KOPT-K1 (cell line): ENCODE results near the gene PAK1.
"Not testable (repeated sequence)": the region's sequence is repeated elsewhere in the genome, so short reads cannot be mapped to it uniquely, and the experiment has no call there.

ENCODE experiments used
- H3K27ac ChIP-seq: fragments of 200-600 bp; sonication (generic); 2 replicates; pipeline ENCODE4 v1.5.1; 2016; ENCODE audit warnings: antibody characterized with exemption, mild to moderate bottlenecking, low read depth, low read length; ENCODE audit not compliant: poor library complexity, severe bottlenecking
- H3K36me3 ChIP-seq: fragments of 200-600 bp; sonication (generic); 2 replicates; pipeline ENCODE4 v1.5.1; 2017; ENCODE audit warnings: antibody characterized with exemption, mild to moderate bottlenecking, low read length, moderate library complexity; ENCODE audit not compliant: insufficient read depth
- H3K9me3 ChIP-seq: fragments of 200-600 bp; sonication (generic); 2 replicates; pipeline ENCODE4 v1.5.1; 2017; ENCODE audit warnings: antibody characterized with exemption, low read length, mild to moderate bottlenecking; ENCODE audit not compliant: insufficient read depth, poor library complexity, severe bottlenecking

Gene PAK1

GRCh38 chr11:77311701-77312100 lies 162.2 kb downstream of the PAK1 start:
- Histone ChIP-seq H3K27ac (no peak overlapping the region), H3K9me3 (no peaks in the 10 kb centered on the region), H3K36me3 (no peaks in the 10 kb centered on the region)

- Histone ChIP-seq H3K36me3 (no peaks in the 10 kb centered on the region), H3K9me3 (no peaks in the 10 kb centered on the region)
Observed at GRCh38 chr11:77310721-77311120, 163.2 kb downstream of the PAK1 start.

GRCh38 chr11:77309401-77310085 lies 164.4 kb downstream of the PAK1 start:
- no peaks in the 10 kb centered on the region for H3K36me3 ChIP-seq
- no peaks in the 10 kb centered on the region for H3K9me3 ChIP-seq
- H3K27ac ChIP-seq = no peak overlapping the region

More at GRCh38 chr11:77310721-77311120, 163.2 kb downstream of the PAK1 start:
- no peak overlapping the region for H3K27ac ChIP-seq

GRCh38 chr11:77308838-77309237 lies 165.1 kb downstream of the PAK1 start:
- no peaks in the 10 kb centered on the region for H3K9me3 ChIP-seq
- no peaks in the 10 kb centered on the region for H3K36me3 ChIP-seq

GRCh38 chr11:77303328-77303727 lies 170.6 kb downstream of the PAK1 start:
- H3K9me3 ChIP-seq = no peaks in the 10 kb centered on the region
- no peak overlapping the region for H3K27ac ChIP-seq
- no peaks in the 10 kb centered on the region for H3K36me3 ChIP-seq

More at GRCh38 chr11:77308838-77309237, 165.1 kb downstream of the PAK1 start:
- H3K27ac ChIP-seq = no peak overlapping the region

GRCh38 chr11:77302752-77303151 lies 171.1 kb downstream of the PAK1 start:
- Histone ChIP-seq H3K27ac (no peak overlapping the region), H3K36me3 (no peaks in the 10 kb centered on the region), H3K9me3 (no peaks in the 10 kb centered on the region)

GRCh38 chr11:77301510-77301909 lies 172.4 kb downstream of the PAK1 start, which contains the start of gene GDPD4:
Gene GDPD4 (minus strand): TSS chr11:77301686. CDS start chr11:77285137, 16,549 bp downstream.
- Histone ChIP-seq H3K27ac (no peak within 1 kb of the TSS), H3K36me3 (no peaks in the 10 kb centered on the region), H3K9me3 (no peaks in the 10 kb centered on the region)

- Histone ChIP-seq H3K27ac (no peak overlapping the region), H3K9me3 (no peaks in the 10 kb centered on the region), H3K36me3 (no peaks in the 10 kb centered on the region)
Observed at GRCh38 chr11:77300695-77301094, 173.2 kb downstream of the PAK1 start.

- not testable (repeated sequence) for H3K27ac ChIP-seq, H3K9me3 ChIP-seq, H3K36me3 ChIP-seq
Observed at GRCh38 chr11:77300028-77300427, 173.9 kb downstream of the PAK1 start.

- Histone ChIP-seq H3K9me3 (no peaks in the 10 kb centered on the region), H3K36me3 (no peaks in the 10 kb centered on the region), H3K27ac (no peak overlapping the region)
Observed at GRCh38 chr11:77299528-77299993, 174.3 kb downstream of the PAK1 start.

GRCh38 chr11:77294040-77294439 lies 179.9 kb downstream of the PAK1 start:
- Histone ChIP-seq H3K27ac (no peak overlapping the region), H3K9me3 (no peaks in the 10 kb centered on the region), H3K36me3 (no peaks in the 10 kb centered on the region)

GRCh38 chr11:77289737-77290136 lies 184.2 kb downstream of the PAK1 start:
- no peaks in the 10 kb centered on the region for H3K36me3 ChIP-seq
- H3K27ac ChIP-seq = no peak overlapping the region
- H3K9me3 ChIP-seq = no peaks in the 10 kb centered on the region

GRCh38 chr11:77287615-77288273 lies 186.2 kb downstream of the PAK1 start:
- no peaks in the 10 kb centered on the region for H3K9me3 ChIP-seq
- H3K36me3 ChIP-seq = no peaks in the 10 kb centered on the region
- H3K27ac ChIP-seq = no peak overlapping the region

- H3K27ac ChIP-seq = no peak overlapping the region
- H3K9me3 ChIP-seq = no peaks in the 10 kb centered on the region
- no peaks in the 10 kb centered on the region for H3K36me3 ChIP-seq
Observed at GRCh38 chr11:77287136-77287535, 186.8 kb downstream of the PAK1 start.

GRCh38 chr11:77284476-77285468 lies 189.1 kb downstream of the PAK1 start:
- H3K9me3 ChIP-seq = no peaks in the 10 kb centered on the region
- no peaks in the 10 kb centered on the region for H3K36me3 ChIP-seq
- no peak overlapping the region for H3K27ac ChIP-seq
